Hematopoietic multipotent progenitor cell treated with erythropoietin and hydrocortisone succinate and interleukin-3 and kit ligand, for 17 days (in vitro differentiated cells): ENCODE results near the gene USP43.

Source experiments
- DNase-seq: peaks from one replicate; pipeline ENCODE4 v3.0.0-alpha.2; 2015; ENCODE audit warnings: low spot score

Gene USP43

GRCh38 chr17:9666461-9667050 is 21.2 kb downstream of the USP43 start:
- no peak for DNase-seq

DNA sequence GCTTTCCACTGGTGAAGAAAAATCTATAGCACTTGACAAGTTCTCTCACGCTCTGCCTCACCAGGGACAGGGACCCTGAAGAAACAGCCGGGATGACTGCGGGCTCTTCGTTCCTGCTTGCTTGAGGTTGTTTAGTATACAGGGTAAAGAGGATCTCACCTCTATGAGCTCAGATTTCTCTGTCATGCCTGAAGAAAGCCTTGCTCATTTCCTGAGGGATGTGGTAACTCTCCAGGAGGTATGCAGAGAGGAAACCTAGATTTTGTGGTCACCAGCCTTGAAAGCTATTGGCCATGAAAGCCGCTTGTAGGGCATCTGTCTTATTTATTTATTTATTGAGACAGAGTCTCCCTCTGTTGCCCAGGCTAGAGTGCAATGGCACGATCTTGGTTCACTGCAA is 23.2 kb downstream of the USP43 start:
- no peak for DNase-seq

DNA sequence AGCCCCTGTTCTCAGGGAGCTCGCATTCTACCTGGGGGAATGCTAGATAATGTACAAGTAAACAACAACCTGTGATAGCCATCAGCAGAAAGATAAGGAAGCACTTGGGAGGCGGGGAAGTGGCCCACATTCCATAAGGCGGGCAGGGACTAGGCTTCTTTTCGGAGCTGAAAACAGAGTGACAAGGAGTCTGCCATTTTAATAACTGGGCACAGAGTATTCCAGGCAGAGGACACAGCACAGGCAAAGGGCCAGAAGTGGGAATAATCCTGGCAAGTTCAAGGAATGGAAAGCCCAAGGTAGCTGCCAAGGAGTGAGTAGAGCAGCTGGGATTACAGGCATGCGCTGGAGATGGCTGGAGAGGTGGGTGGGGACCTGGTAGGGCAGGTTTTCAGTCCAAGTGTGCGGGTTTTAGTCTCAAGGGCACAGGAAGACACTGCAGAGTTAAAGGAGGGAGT is 24.3 kb downstream of the USP43 start:
- DNase-seq: no peak

- no peak for DNase-seq
Measured at GRCh38 chr17:9670596-9670995, 25.3 kb downstream of the USP43 start.

GRCh38 chr17:9671559-9671958 is 26.2 kb downstream of the USP43 start:
- no peak for DNase-seq

DNA sequence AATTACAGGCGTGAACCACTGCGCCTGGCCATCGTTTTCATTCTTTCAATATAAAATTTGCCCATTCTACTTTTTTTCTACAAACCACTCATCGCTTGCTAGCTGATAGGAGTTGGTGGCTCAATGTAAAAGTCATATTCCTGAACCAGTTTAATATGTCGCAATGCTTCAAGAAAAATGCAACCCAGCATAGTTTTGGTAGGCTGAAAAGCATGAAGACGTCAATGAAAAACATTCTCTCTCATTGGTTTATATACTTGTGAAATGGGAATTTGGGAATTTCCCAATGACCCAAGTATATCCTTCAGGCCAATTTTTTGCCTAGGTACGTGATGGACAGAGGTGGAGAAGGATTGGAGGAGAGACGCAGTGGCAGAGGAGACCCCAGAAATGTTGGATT is 26.9 kb downstream of the USP43 start:
- no peak for DNase-seq

- no peak for DNase-seq
Measured at GRCh38 chr17:9672691-9673090, 27.4 kb downstream of the USP43 start.

DNA sequence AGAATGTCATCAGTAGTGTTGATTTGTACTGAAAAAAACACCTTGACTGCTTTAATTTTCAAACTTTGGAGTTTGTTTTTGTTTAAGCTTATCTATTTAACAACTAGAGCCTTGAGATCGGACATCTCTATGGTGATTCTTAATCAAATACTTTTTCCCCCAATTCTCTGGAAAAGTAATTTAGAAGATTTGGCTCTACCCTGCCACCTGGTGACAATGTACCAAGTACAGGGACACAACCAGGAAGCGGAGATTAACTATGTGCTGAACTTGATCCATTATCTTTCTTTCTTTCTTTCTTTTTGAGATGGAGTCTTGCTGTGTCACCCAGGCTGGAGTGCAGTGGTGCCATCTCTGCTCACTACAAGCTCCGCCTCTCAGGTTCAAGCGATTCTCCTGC is 30.8 kb downstream of the USP43 start:
- DNase-seq: no peak

- DNase-seq: no peak
Measured at GRCh38 chr17:9676820-9677310, 31.5 kb downstream of the USP43 start.

DNA sequence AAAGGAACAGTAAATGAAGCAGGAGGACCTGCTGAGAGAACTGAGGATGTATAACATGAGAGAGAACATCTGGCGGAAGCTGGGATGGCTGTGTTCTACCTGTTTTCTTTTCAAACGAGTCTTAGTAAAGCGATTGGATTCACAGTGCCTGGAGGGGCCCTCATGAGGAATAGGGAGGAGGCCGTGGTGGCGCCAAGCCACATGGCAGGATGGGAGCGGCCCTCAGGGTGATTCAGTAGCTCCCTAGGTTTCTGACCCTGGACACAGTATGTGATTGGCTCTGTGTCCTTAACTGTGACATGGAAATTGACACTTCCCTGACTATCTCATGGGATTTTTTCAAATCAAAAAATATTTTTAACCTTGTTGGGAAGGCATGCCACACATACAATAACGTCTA is 32.1 kb downstream of the USP43 start:
- DNase-seq: no peak

GRCh38 chr17:9677896-9678295 is 32.6 kb downstream of the USP43 start:
- no peak for DNase-seq

DNA sequence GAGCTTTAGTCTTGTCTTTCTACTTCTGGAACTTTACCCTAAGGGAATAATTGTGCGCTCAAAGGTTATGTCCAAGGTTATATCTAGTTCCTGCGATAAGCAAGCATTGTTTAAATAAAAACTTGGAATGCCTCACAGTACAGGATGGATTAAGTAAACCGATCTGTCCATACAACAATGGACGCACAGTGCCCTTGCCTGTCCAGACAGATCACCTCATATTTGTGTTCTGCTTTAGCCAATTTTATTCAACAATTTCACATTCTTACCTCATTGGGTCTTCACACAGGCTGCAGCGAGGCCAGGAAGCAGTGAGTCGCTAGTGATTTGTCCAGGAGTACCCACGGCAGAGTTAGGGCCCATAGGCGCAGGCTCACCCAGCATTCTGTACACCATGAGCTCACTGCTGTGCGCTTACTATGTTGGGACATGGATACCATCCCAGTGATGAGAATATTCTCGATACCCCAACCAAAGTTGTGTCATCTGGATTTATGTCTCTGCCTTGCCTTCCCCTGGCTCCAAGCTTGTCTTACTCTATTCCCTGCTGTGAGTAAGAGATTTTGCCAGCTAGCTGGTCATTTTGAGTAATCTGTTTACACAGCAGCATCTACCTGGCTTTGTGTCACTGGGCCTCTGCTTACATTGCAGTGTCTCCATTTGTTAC is 39.8 kb downstream of the USP43 start:
- no peak for DNase-seq

DNA sequence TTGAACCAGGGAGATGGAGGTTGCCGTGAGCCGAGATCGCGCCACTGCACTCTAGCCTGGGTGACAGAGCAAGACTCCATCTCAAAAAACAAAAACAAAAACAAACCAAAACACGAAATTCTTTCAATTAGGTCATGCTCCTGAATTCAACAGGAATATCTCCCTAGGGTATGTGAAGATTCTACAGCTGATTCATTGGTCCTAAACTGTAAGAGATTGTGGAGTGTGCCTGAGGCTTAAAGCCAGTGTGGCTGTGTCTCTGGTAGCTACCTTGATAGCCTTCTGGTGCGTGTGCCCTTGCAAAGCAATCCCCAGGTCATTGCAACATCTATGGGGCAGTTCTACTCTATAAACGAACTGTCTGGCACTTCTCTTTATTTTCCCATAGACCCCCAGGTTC is 48.4 kb downstream of the USP43 start:
- DNase-seq: no peak

GRCh38 chr17:9696279-9697044 is 51.1 kb downstream of the USP43 start:
- no peak for DNase-seq

DNA sequence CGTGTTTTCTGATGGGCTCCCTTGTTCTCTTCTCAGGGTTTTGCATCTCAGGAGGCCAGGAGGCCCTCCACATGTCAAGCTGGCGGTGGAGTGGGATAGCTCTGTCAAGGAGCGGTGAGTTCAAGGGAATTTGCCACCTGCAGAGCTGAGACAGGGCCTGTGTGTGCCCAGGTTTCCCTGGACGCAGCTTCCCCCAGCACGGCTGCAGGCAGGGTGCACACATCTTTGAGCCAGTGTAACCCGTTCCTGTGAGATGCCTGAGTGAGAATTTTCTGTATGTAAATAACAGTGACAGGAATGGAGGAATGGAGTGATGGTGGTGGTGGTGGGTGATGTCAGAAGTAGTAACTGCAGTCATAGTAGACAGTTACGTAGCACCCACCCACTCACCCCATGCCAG is 54.8 kb downstream of the USP43 start:
- no peak for DNase-seq

DNA sequence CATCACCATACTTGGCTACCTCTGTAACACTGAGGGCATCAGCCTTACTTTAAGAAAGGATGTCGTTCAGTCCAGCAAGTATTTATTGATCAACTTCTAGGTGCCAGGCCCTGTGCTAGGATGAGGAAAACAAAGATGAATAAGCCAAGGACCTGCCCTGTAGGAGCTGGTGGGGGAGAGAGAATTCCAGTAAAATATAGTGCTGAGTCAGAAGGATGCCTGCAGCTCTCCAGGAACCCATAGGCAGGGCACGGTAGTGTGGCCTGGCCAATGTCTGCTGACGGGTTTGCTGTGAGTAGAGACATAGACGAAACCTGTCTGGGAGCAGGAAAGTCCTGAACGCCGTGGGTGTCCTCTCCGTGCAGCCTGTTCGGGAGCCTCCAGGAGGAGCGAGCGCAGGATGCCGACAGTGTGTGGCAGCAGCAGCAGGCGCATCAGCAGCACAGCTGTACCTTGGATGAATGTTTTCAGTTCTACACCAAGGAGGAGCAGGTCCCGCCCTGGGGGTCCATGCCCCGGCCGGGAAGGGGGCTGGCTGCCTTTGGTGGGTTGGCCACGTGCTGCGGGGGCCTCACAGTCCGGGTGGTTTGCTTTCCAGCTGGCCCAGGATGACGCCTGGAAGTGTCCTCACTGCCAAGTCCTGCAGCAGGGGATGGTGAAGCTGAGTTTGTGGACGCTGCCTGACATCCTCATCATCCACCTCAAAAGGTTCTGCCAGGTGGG is 55.6 kb downstream of the USP43 start:
- DNase-seq: no peak

GRCh38 chr17:9702482-9702881 is 57.2 kb downstream of the USP43 start:
- no peak for DNase-seq

GRCh38 chr17:9702914-9703780 is 57.8 kb downstream of the USP43 start:
- no peak for DNase-seq

DNA sequence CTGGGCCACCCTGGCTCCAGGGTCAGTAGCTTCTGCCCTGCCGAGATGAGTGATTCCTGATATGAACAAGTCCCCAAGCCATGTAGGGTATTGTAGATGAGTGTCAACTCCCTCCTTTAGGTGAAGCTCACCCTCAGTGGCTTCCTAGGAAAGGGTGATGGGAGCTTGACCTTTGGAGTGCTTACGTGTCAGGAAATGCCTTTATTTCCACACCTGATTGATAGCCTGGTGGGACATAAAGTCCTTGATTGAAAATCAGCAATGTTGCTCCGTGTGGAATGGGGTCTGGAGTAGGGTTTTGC is 58.4 kb downstream of the USP43 start:
- no peak for DNase-seq

GRCh38 chr17:9705745-9706144 is 60.4 kb downstream of the USP43 start:
- DNase-seq: no peak

GRCh38 chr17:9707948-9708347 is 62.6 kb downstream of the USP43 start:
- DNase-seq: no peak

DNA sequence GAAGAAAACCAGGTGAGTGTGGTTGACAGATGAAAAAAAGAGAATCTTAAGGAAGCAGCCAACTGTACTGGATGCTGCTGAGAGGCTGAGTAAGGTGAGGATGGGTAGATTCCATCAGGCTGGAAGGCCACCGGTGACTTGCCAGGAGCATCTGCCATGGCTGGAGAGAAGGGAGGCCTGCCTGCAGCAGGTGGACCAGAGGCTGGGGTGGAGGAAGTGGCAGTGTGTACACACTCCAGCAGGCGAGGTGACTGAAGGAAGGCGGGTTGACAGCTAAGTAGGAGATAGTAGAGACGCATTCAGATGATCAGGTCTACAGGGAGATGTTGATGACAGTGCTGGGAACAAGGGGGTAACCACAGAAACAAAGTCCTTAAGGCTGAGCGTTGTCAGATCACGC is 69.5 kb downstream of the USP43 start:
- no peak for DNase-seq
